ENCODE results near the gene FOXD3. TPM values are rescaled to one million over a fixed set of nuclear protein-coding genes. Genes with fewer than 3 reads are reported as not detected.
"Not testable (repeated sequence)": the region's sequence is repeated elsewhere in the genome, so short reads cannot be mapped to it uniquely, and the experiment has no call there.

Gene FOXD3
- total RNA-seq, 2 experiments from 2014 or later, result not detected

- H3K4me3 Mint-ChIP-seq, result no peak overlapping the region
- peaks cover 10% of the 10 kb centered on the region for H3K36me3 Mint-ChIP-seq
- H3K9me3 Mint-ChIP-seq, result peaks cover 5% of the 10 kb centered on the region
- peak; percentile 43 for DNase-seq
- peaks cover 27% of the 10 kb centered on the region for H3K4me1 Mint-ChIP-seq
- H3K27me3 Mint-ChIP-seq, result peaks cover 81% of the 10 kb centered on the region
- peak overlapping the region; percentile 45 for H3K27ac Mint-ChIP-seq
Measured at GRCh38 chr1:63327417-63328054, 5.2 kb downstream of the FOXD3 start.

GRCh38 chr1:63328122-63328521, 5.8 kb downstream of the FOXD3 start:
- peaks cover 5% of the 10 kb centered on the region for H3K9me3 Mint-ChIP-seq
- peaks cover 27% of the 10 kb centered on the region for H3K4me1 Mint-ChIP-seq
- H3K4me3 Mint-ChIP-seq, result no peak overlapping the region
- H3K27ac Mint-ChIP-seq, result no peak overlapping the region
- peaks cover 86% of the 10 kb centered on the region for H3K27me3 Mint-ChIP-seq
- DNase-seq, result no peak
- H3K36me3 Mint-ChIP-seq, result peaks cover 10% of the 10 kb centered on the region

GRCh38 chr1:63328781-63329180, 6.4 kb downstream of the FOXD3 start:
- Mint-ChIP-seq H3K36me3 (peaks cover 10% of the 10 kb centered on the region), H3K27me3 (peaks cover 87% of the 10 kb centered on the region), H3K4me1 (peaks cover 25% of the 10 kb centered on the region), H3K27ac (no peak overlapping the region), H3K4me3 (no peak overlapping the region), H3K9me3 (peaks cover 5% of the 10 kb centered on the region)
- no peak for DNase-seq

GRCh38 chr1:63329621-63330330, 7.4 kb downstream of the FOXD3 start:
- H3K9me3 Mint-ChIP-seq, result peaks cover 4% of the 10 kb centered on the region
- peak overlapping the region; percentile 25 for H3K4me3 Mint-ChIP-seq
- H3K27ac Mint-ChIP-seq, result no peak overlapping the region
- H3K27me3 Mint-ChIP-seq, result peaks cover 90% of the 10 kb centered on the region
- peaks cover 24% of the 10 kb centered on the region for H3K4me1 Mint-ChIP-seq
- peaks cover 10% of the 10 kb centered on the region for H3K36me3 Mint-ChIP-seq
- no peak for DNase-seq

GRCh38 chr1:63330331-63330916, 8.1 kb downstream of the FOXD3 start:
- peaks cover 90% of the 10 kb centered on the region for H3K27me3 Mint-ChIP-seq
- no peak overlapping the region for H3K27ac Mint-ChIP-seq
- peaks cover 4% of the 10 kb centered on the region for H3K9me3 Mint-ChIP-seq
- no peak overlapping the region for H3K4me3 Mint-ChIP-seq
- H3K4me1 Mint-ChIP-seq, result peaks cover 24% of the 10 kb centered on the region
- no peak for DNase-seq
- peaks cover 10% of the 10 kb centered on the region for H3K36me3 Mint-ChIP-seq

- no peak overlapping the region for H3K4me3 Mint-ChIP-seq
- no peaks in the 10 kb centered on the region for H3K4me1 Mint-ChIP-seq
- H3K36me3 Mint-ChIP-seq, result no peaks in the 10 kb centered on the region
- H3K9me3 Mint-ChIP-seq, result no peaks in the 10 kb centered on the region
- H3K27me3 Mint-ChIP-seq, result peaks cover 18% of the 10 kb centered on the region
- no peak overlapping the region for H3K27ac Mint-ChIP-seq
- no peak for DNase-seq
Measured at GRCh38 chr1:63342402-63342801, 20.0 kb downstream of the FOXD3 start.

GRCh38 chr1:63343922-63344321, 21.6 kb downstream of the FOXD3 start:
- H3K4me1 Mint-ChIP-seq, result no peaks in the 10 kb centered on the region
- DNase-seq, result no peak
- no peaks in the 10 kb centered on the region for H3K9me3 Mint-ChIP-seq
- no peak overlapping the region for H3K27ac Mint-ChIP-seq
- peaks cover 23% of the 10 kb centered on the region for H3K27me3 Mint-ChIP-seq
- no peaks in the 10 kb centered on the region for H3K36me3 Mint-ChIP-seq
- no peak overlapping the region for H3K4me3 Mint-ChIP-seq

- Mint-ChIP-seq H3K9me3 (no peaks in the 10 kb centered on the region), H3K4me1 (no peaks in the 10 kb centered on the region), H3K36me3 (no peaks in the 10 kb centered on the region), H3K4me3 (no peak overlapping the region), H3K27me3 (peaks cover 50% of the 10 kb centered on the region), H3K27ac (no peak overlapping the region)
- DNase-seq, result no peak
Measured at GRCh38 chr1:63350320-63350719, 28.0 kb downstream of the FOXD3 start.

- H3K27ac Mint-ChIP-seq, result no peak overlapping the region
- peaks cover 48% of the 10 kb centered on the region for H3K27me3 Mint-ChIP-seq
- H3K36me3 Mint-ChIP-seq, result no peaks in the 10 kb centered on the region
- H3K4me3 Mint-ChIP-seq, result no peak overlapping the region
- H3K4me1 Mint-ChIP-seq, result no peaks in the 10 kb centered on the region
- H3K9me3 Mint-ChIP-seq, result no peaks in the 10 kb centered on the region
- DNase-seq, result no peak
Measured at GRCh38 chr1:63352736-63353135, 30.4 kb downstream of the FOXD3 start.

- not testable (repeated sequence) for H3K36me3 Mint-ChIP-seq, H3K27ac Mint-ChIP-seq, H3K4me1 Mint-ChIP-seq, H3K9me3 Mint-ChIP-seq, H3K4me3 Mint-ChIP-seq, DNase-seq
- H3K27me3 Mint-ChIP-seq, result peaks cover 50% of the 10 kb centered on the region
Measured at GRCh38 chr1:63356234-63356633, 33.9 kb downstream of the FOXD3 start.

- Mint-ChIP-seq H3K27ac (no peak overlapping the region), H3K36me3 (no peaks in the 10 kb centered on the region), H3K27me3 (peaks cover 30% of the 10 kb centered on the region), H3K4me1 (no peaks in the 10 kb centered on the region), H3K4me3 (no peak overlapping the region), H3K9me3 (no peaks in the 10 kb centered on the region)
- no peak for DNase-seq
Measured at GRCh38 chr1:63359561-63359960, 37.2 kb downstream of the FOXD3 start.

GRCh38 chr1:63362073-63362472, 39.7 kb downstream of the FOXD3 start:
- Mint-ChIP-seq H3K4me3 (no peak overlapping the region), H3K4me1 (peaks cover 6% of the 10 kb centered on the region), H3K27me3 (peaks cover 23% of the 10 kb centered on the region), H3K36me3 (no peaks in the 10 kb centered on the region), H3K27ac (no peak overlapping the region), H3K9me3 (no peaks in the 10 kb centered on the region)
- no peak for DNase-seq

- Mint-ChIP-seq H3K4me3 (no peak overlapping the region), H3K36me3 (no peaks in the 10 kb centered on the region), H3K4me1 (peaks cover 6% of the 10 kb centered on the region), H3K27me3 (peaks cover 20% of the 10 kb centered on the region), H3K9me3 (no peaks in the 10 kb centered on the region), H3K27ac (no peak overlapping the region)
- no peak for DNase-seq
Measured at GRCh38 chr1:63362578-63362977, 40.2 kb downstream of the FOXD3 start.

- Mint-ChIP-seq H3K9me3 (no peaks in the 10 kb centered on the region), H3K4me3 (no peak overlapping the region), H3K36me3 (no peaks in the 10 kb centered on the region)
Measured at GRCh38 chr1:63363014-63363413, 40.6 kb downstream of the FOXD3 start.

GRCh38 chr1:63366908-63367214, 44.5 kb downstream of the FOXD3 start:
- DNase-seq, result no peak
- peaks cover 3% of the 10 kb centered on the region for H3K27me3 Mint-ChIP-seq
- no peaks in the 10 kb centered on the region for H3K9me3 Mint-ChIP-seq
- peak overlapping the region; percentile 70 for H3K27ac Mint-ChIP-seq
- H3K36me3 Mint-ChIP-seq, result peaks cover 10% of the 10 kb centered on the region
- H3K4me3 Mint-ChIP-seq, result peak overlapping the region; percentile 77
- H3K4me1 Mint-ChIP-seq, result peaks cover 20% of the 10 kb centered on the region

More at GRCh38 chr1:63363014-63363413, 40.6 kb downstream of the FOXD3 start:
- peaks cover 6% of the 10 kb centered on the region for H3K4me1 Mint-ChIP-seq
- peaks cover 20% of the 10 kb centered on the region for H3K27me3 Mint-ChIP-seq
- no peak for DNase-seq
- no peak overlapping the region for H3K27ac Mint-ChIP-seq

Data from activated naive CD8-positive, alpha-beta T cell treated with anti-CD3 and anti-CD28 coated beads for 36 hours (primary cell).